Keratinocyte (primary cell): Measurements from ENCODE around the gene ACP2. TPM values are rescaled to one million over a fixed set of nuclear protein-coding genes. Genes with fewer than 3 reads are reported as not detected.

Experiments
- DNase-seq: peaks from one replicate; pipeline ENCODE4 v3.0.0-alpha.2; 2011; ENCODE audit warnings: low read depth, missing footprints, low spot score
- FAIRE-seq: peaks from 2 replicates; lab custom pipeline; 2011; peaks lifted over from hg19 to GRCh38; lab: Jason Lieb, UNC
- H2AFZ ChIP-seq: 2 replicates; pipeline ENCODE4 v1.6.0; 2012; ENCODE audit warnings: low read length, control low read depth, inconsistent platforms; ENCODE audit not compliant: control insufficient read depth
- H3K27ac ChIP-seq: 2 replicates; pipeline ENCODE4 v1.5.1; 2011; ENCODE audit warnings: low read length; ENCODE audit not compliant: control insufficient read depth, insufficient read depth
- H3K27me3 ChIP-seq: 3 replicates; pipeline ENCODE4 v1.6.0; 2011; ENCODE audit warnings: low read length; ENCODE audit not compliant: control insufficient read depth, insufficient read depth; ENCODE audit errors: extremely low read depth
- H3K36me3 ChIP-seq, 2 experiments: 2 replicates in 1 of 2; 3 replicates in 1 of 2; pipeline ENCODE4 v1.5.1; 2011; ENCODE audit warnings: low read length in 2 of 2, mild to moderate bottlenecking in 1 of 2; ENCODE audit not compliant: control insufficient read depth in 2 of 2, insufficient read depth in 2 of 2; ENCODE audit errors: extremely low read depth in 1 of 2
- H3K4me1 ChIP-seq: 3 replicates; pipeline ENCODE4 v1.5.1; 2011; ENCODE audit warnings: low read length; ENCODE audit not compliant: control insufficient read depth, insufficient read depth; ENCODE audit errors: extremely low read depth
- H3K4me2 ChIP-seq: 3 replicates; pipeline ENCODE4 v1.6.0; 2011; ENCODE audit warnings: low read depth, low read length; ENCODE audit not compliant: control insufficient read depth, insufficient read depth; ENCODE audit errors: extremely low read depth
- H3K4me3 ChIP-seq, 3 experiments: fragments of 200-600 bp in 1 of 3; sonication (generic) in 1 of 3; 2 replicates in 2 of 3; 3 replicates in 1 of 3; pipeline ENCODE4 v1.5.1; 2011 to 2016; ENCODE audit warnings: low read length in 3 of 3, mild to moderate bottlenecking in 3 of 3, control low read depth in 2 of 3, inconsistent platforms in 1 of 3, low read depth in 1 of 3, mixed read lengths in 1 of 3, mixed run types in 1 of 3, moderate library complexity in 1 of 3; ENCODE audit not compliant: control insufficient read depth in 2 of 3, insufficient read depth in 2 of 3; ENCODE audit errors: extremely low read depth in 1 of 3
- H3K79me2 ChIP-seq: 2 replicates; pipeline ENCODE4 v1.6.0; 2012; ENCODE audit warnings: low read length; ENCODE audit not compliant: control insufficient read depth, insufficient read depth
- H3K9ac ChIP-seq: 3 replicates; pipeline ENCODE4 v1.6.0; 2011; ENCODE audit warnings: low read length; ENCODE audit not compliant: control insufficient read depth, insufficient read depth; ENCODE audit errors: extremely low read depth
- H3K9me1 ChIP-seq: 3 replicates; pipeline ENCODE4 v1.6.0; 2011; ENCODE audit warnings: low read length; ENCODE audit not compliant: control insufficient read depth, insufficient read depth; ENCODE audit errors: extremely low read depth
- H3K9me3 ChIP-seq: 2 replicates; pipeline ENCODE4 v1.5.1; 2012; ENCODE audit warnings: low read depth, low read length; ENCODE audit not compliant: control insufficient read depth
- H4K20me1 ChIP-seq: 3 replicates; pipeline ENCODE4 v1.6.0; 2011; ENCODE audit warnings: low read length; ENCODE audit not compliant: control insufficient read depth, insufficient read depth; ENCODE audit errors: extremely low read depth
- EZH2 ChIP-seq: IDR thresholded peaks from one replicate; pipeline ENCODE4 v1.6.1; 2012; ENCODE audit warnings: inconsistent platforms, mild to moderate bottlenecking, low read length, moderate library complexity
- dilution Hi-C: fragments of 300-500 bp; cut with MboI; formaldehyde crosslinking; loops from one replicate; pipeline ENCODE4 v1.7.0; 2020; ENCODE audit warnings: low sequenced_read_pairs; ENCODE audit not compliant: extremely low pct_ligation_motif_present
- polyA plus RNA-seq, 5 experiments: library from polyadenylated mRNA; depleted of rRNA in 3 of 5; stranded (reverse) in 3 of 5; stranded (forward) in 1 of 5; unstranded in 1 of 5; fragments of >200 nt; gene quantifications; 1 replicate in 1 of 5; 2 replicates in 3 of 5; 3 replicates in 1 of 5; pipeline versions ENCODE4 v1.2.1 to v1.2.3, GENCODE V29; 2011 to 2012; ENCODE audit warnings: missing spikeins in 2 of 5, low read depth in 1 of 5, low replicate concordance in 1 of 5
- TF ChIP-seq, protein P1 (sequence below), 3 experiments: IDR thresholded peaks in 1 of 3; conservative IDR thresholded peaks in 1 of 3; optimal IDR thresholded peaks in 1 of 3; 2 replicates in 2 of 3; 3 replicates in 1 of 3; pipeline versions ENCODE3 to v1.5.1; 2011; ENCODE audit warnings: low read length in 3 of 3, mild to moderate bottlenecking in 3 of 3, moderate library complexity in 2 of 3, control low read depth in 1 of 3, inconsistent platforms in 1 of 3; ENCODE audit not compliant: insufficient read depth in 2 of 3; ENCODE audit errors: extremely low read depth in 1 of 3

Gene ACP2
- polyA plus RNA-seq, 1 donor (not counting 4 experiments of a cell fraction or from before 2014, with no cell fraction given), result 11.5 TPM

DNA sequence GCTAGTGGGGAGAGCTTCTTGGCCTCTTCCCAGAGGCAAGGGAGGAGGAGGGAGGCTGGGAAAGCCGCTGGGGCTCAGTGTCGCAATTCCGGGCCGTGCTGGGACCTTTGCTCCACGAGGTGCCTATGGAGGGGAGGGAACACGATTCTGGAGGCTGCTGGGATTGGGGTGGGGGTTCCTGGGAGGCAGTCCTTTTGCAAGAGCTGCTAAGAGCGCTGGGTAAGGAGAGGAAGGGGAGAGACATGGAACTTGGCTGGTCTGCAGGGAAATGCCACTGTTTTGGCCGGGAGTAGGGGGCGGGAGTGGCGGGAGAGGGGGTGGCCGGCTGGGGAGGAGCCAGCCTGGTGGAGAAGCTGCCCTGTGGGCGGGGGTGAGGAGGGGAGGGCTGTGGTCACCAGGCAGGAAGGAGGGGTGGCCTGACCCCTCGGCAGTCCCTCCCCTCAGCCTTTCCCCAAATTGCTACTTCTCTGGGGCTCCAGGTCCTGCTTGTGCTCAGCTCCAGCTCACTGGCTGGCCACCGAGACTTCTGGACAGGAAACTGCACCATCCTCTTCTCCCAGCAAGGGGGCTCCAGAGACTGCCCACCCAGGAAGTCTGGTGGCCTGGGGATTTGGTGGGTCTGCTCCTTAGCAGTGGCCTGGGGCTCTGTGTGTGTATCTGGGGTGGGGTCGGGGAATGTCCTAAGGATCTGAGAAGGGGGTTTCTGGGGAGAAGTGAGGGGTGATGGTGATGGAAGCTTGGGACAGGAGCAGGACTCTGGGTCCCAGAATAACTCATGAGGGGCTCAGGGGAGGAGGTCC lies 9.1 kb upstream of the ACP2 start, which contains the start of gene NR1H3:
Gene NR1H3 (plus strand): TSS at position 480 of the 800 bp plus-strand sequence. CDS start 1,221 bp downstream, outside the sequence.
- Histone ChIP-seq H2AFZ (peak within 1 kb of the TSS; percentile 49), H3K4me1 (peaks cover 14% of the 10 kb centered on the region), H3K9me1 (no peaks in the 10 kb centered on the region), H3K9me3 (no peaks in the 10 kb centered on the region), H3K4me3 (no peak within 1 kb of the TSS), H3K4me2 (no peak within 1 kb of the TSS), H3K9ac (no peak within 1 kb of the TSS), H3K79me2 (no peaks in the 10 kb centered on the region), H3K27ac (no peak within 1 kb of the TSS), H3K27me3 (no peaks in the 10 kb centered on the region), H4K20me1 (no peaks in the 10 kb centered on the region), H3K36me3 (no peaks in the 10 kb centered on the region)
- FAIRE-seq (no peak), DNase-seq (no peak)
- TF ChIP-seq EZH2, result no peak
- TF ChIP-seq, protein P1, sequence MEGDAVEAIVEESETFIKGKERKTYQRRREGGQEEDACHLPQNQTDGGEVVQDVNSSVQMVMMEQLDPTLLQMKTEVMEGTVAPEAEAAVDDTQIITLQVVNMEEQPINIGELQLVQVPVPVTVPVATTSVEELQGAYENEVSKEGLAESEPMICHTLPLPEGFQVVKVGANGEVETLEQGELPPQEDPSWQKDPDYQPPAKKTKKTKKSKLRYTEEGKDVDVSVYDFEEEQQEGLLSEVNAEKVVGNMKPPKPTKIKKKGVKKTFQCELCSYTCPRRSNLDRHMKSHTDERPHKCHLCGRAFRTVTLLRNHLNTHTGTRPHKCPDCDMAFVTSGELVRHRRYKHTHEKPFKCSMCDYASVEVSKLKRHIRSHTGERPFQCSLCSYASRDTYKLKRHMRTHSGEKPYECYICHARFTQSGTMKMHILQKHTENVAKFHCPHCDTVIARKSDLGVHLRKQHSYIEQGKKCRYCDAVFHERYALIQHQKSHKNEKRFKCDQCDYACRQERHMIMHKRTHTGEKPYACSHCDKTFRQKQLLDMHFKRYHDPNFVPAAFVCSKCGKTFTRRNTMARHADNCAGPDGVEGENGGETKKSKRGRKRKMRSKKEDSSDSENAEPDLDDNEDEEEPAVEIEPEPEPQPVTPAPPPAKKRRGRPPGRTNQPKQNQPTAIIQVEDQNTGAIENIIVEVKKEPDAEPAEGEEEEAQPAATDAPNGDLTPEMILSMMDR (optimal IDR thresholded peaks at IDR 0.05 in 1 of 3, IDR thresholded peaks at IDR 0.05 in 1 of 3, conservative IDR thresholded peaks at IDR 0.05 in 1 of 3; ENCODE audit: extremely low read depth in 1 of 3, insufficient read depth in 2 of 3, low read length in 3 of 3), result peak in 1 of 3 experiments; percentile 30
- dilution Hi-C loops, result no loop called here

DNA sequence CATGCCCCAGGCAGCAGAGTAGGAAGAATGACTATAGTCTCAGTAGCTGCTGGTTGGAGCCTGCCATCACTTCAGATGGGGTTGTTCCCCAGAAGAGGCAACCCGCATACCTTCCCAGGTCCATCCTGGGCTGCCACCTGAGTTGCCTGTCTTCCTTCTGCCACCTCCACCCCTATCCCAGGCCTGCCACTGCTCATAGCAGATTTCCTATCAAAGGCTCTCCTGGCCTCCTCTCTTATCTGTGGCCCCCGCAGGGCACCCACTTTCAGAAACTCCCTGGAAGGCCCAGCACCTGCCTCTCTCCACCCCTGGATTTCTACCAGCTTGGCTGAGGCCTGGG lies 8.5 kb upstream of the ACP2 start:
- Histone ChIP-seq H3K36me3 (no peaks in the 10 kb centered on the region), H3K9me1 (no peaks in the 10 kb centered on the region), H4K20me1 (no peaks in the 10 kb centered on the region), H3K27me3 (no peaks in the 10 kb centered on the region), H3K4me1 (peaks cover 14% of the 10 kb centered on the region), H3K4me3 (no peak overlapping the region), H2AFZ (peak overlapping the region; percentile 49), H3K27ac (no peak overlapping the region), H3K79me2 (no peaks in the 10 kb centered on the region), H3K9me3 (no peaks in the 10 kb centered on the region), H3K9ac (no peak overlapping the region), H3K4me2 (no peak overlapping the region)
- DNase-seq (no peak), FAIRE-seq (no peak)
- TF ChIP-seq EZH2, result no peak
- TF ChIP-seq, protein P1 (optimal IDR thresholded peaks at IDR 0.05 in 1 of 3, IDR thresholded peaks at IDR 0.05 in 1 of 3, conservative IDR thresholded peaks at IDR 0.05 in 1 of 3; ENCODE audit: extremely low read depth in 1 of 3, insufficient read depth in 2 of 3, low read length in 3 of 3), result no peak
- dilution Hi-C loops, result no loop called here
